Measurements from ENCODE around the gene TPD52L1. TPM values are rescaled to one million over a fixed set of nuclear protein-coding genes. Genes with fewer than 3 reads are reported as not detected.

The TPD52L1 gene
- total RNA-seq, 1 donor from 2014 or later: 164 TPM

GRCh38 chr6:125231133-125231532 is 77.6 kb downstream of the TPD52L1 start:
- no peak for TF ChIP-seq CTCF (IDR thresholded peaks at IDR 0.05; ENCODE audit: insufficient read depth, low read length, severe bottlenecking)
- FAIRE-seq (no peak), DNase-seq (ENCODE audit: low read depth) (no peak)
- Histone ChIP-seq H3K4me3 (ENCODE audit: low read depth, low read length) (no peak overlapping the region), H3K36me3 (ENCODE audit: control insufficient read depth, insufficient read depth, low read length) (peaks cover 2% of the 10 kb centered on the region), H3K27me3 (ENCODE audit: control insufficient read depth, insufficient read depth, low read length) (no peaks in the 10 kb centered on the region)

GRCh38 chr6:125231574-125232343 is 78.2 kb downstream of the TPD52L1 start:
- TF ChIP-seq CTCF (IDR thresholded peaks at IDR 0.05; ENCODE audit: insufficient read depth, low read length, severe bottlenecking): no peak
- Histone ChIP-seq H3K4me3 (ENCODE audit: low read depth, low read length) (no peak overlapping the region), H3K36me3 (ENCODE audit: control insufficient read depth, insufficient read depth, low read length) (peaks cover 2% of the 10 kb centered on the region), H3K27me3 (ENCODE audit: control insufficient read depth, insufficient read depth, low read length) (no peaks in the 10 kb centered on the region)
- no peak for FAIRE-seq
- DNase-seq (ENCODE audit: low read depth): no peak

DNA sequence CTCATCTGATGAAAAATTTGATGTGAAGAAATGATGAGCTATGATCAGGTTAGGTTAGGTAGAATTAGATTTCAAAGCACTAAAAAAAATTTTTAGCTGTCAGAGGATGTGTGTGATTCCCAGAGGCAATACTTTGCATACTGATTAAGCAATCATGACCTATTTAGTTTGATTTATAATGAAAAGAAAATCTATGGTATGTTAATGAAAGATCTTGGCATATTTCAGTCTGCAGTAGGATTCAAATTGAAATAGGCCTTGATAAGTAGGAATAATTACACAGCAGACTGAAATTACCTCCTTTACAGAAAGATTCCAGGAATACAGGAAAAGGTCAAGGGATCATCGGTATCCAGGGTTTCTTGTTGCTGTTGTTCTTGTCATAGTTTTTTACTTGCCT is 78.9 kb downstream of the TPD52L1 start:
- no peak for TF ChIP-seq CTCF (IDR thresholded peaks at IDR 0.05; ENCODE audit: insufficient read depth, low read length, severe bottlenecking)
- H3K4me3 ChIP-seq (ENCODE audit: low read depth, low read length): no peak overlapping the region
- DNase-seq (ENCODE audit: low read depth) (no peak), FAIRE-seq (no peak)
- no peaks in the 10 kb centered on the region for H3K27me3 ChIP-seq (ENCODE audit: control insufficient read depth, insufficient read depth, low read length)
- peaks cover 2% of the 10 kb centered on the region for H3K36me3 ChIP-seq (ENCODE audit: control insufficient read depth, insufficient read depth, low read length)

DNA sequence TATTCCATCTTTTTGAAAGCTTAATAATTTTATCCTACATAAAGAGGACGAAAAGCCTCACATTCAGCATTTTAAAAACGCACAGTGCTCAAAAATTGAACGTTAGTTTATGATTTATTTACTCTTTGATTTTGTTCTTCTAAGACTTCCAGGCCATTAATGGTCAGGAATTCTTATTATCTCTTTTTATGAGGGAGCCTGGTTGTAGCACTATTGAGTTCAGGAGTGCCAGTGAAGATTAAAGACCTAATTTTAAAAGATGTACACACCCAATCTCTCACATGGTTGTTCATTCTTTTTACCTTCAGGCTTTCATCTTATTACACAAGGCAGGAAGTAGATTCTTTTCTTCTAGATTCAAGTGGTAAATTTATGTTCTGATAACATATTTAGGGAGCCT is 79.6 kb downstream of the TPD52L1 start:
- Histone ChIP-seq H3K27me3 (ENCODE audit: control insufficient read depth, insufficient read depth, low read length) (no peaks in the 10 kb centered on the region), H3K36me3 (ENCODE audit: control insufficient read depth, insufficient read depth, low read length) (peaks cover 2% of the 10 kb centered on the region), H3K4me3 (ENCODE audit: low read depth, low read length) (no peak overlapping the region)
- no peak for FAIRE-seq
- TF ChIP-seq CTCF (IDR thresholded peaks at IDR 0.05; ENCODE audit: insufficient read depth, low read length, severe bottlenecking): no peak
- no peak for DNase-seq (ENCODE audit: low read depth)

GRCh38 chr6:125236536-125237327 is 83.2 kb downstream of the TPD52L1 start:
- Histone ChIP-seq H3K36me3 (ENCODE audit: control insufficient read depth, insufficient read depth, low read length) (peaks cover 1% of the 10 kb centered on the region), H3K27me3 (ENCODE audit: control insufficient read depth, insufficient read depth, low read length) (no peaks in the 10 kb centered on the region), H3K4me3 (ENCODE audit: low read depth, low read length) (no peak overlapping the region)
- FAIRE-seq (no peak), DNase-seq (ENCODE audit: low read depth) (peak; percentile 66)
- no peak for TF ChIP-seq CTCF (IDR thresholded peaks at IDR 0.05; ENCODE audit: insufficient read depth, low read length, severe bottlenecking)
